ENCODE results near the gene C16orf87.

The C16orf87 gene

DNA sequence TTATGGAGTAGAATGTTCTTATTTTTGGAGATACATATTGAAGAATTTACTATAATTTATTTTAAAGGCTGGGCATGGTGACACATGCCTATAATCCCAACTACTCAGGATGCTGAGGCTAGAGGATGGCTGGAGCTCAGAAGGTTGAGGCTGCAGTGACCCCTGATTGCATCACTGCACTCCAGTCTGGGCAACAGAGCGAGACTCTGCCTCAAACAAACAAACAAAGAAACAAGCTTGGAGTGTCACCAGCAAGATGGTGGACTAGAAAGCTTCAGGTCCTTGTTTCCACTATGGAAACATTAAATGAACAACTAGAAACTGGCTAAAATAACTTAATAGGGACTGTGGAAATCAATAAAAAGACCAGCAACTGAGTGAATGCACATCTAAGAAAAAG, 35.3 kb upstream of the C16orf87 start:
- Histone ChIP-seq H3K9me3 (no peaks in the 10 kb centered on the region), H3K4me3 (ENCODE audit: low read depth in 1 of 2, low read length in 1 of 2) (no peak overlapping the region)
- TF ChIP-seq, protein P1, sequence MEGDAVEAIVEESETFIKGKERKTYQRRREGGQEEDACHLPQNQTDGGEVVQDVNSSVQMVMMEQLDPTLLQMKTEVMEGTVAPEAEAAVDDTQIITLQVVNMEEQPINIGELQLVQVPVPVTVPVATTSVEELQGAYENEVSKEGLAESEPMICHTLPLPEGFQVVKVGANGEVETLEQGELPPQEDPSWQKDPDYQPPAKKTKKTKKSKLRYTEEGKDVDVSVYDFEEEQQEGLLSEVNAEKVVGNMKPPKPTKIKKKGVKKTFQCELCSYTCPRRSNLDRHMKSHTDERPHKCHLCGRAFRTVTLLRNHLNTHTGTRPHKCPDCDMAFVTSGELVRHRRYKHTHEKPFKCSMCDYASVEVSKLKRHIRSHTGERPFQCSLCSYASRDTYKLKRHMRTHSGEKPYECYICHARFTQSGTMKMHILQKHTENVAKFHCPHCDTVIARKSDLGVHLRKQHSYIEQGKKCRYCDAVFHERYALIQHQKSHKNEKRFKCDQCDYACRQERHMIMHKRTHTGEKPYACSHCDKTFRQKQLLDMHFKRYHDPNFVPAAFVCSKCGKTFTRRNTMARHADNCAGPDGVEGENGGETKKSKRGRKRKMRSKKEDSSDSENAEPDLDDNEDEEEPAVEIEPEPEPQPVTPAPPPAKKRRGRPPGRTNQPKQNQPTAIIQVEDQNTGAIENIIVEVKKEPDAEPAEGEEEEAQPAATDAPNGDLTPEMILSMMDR (IDR thresholded peaks at IDR 0.05), result no peak

DNA sequence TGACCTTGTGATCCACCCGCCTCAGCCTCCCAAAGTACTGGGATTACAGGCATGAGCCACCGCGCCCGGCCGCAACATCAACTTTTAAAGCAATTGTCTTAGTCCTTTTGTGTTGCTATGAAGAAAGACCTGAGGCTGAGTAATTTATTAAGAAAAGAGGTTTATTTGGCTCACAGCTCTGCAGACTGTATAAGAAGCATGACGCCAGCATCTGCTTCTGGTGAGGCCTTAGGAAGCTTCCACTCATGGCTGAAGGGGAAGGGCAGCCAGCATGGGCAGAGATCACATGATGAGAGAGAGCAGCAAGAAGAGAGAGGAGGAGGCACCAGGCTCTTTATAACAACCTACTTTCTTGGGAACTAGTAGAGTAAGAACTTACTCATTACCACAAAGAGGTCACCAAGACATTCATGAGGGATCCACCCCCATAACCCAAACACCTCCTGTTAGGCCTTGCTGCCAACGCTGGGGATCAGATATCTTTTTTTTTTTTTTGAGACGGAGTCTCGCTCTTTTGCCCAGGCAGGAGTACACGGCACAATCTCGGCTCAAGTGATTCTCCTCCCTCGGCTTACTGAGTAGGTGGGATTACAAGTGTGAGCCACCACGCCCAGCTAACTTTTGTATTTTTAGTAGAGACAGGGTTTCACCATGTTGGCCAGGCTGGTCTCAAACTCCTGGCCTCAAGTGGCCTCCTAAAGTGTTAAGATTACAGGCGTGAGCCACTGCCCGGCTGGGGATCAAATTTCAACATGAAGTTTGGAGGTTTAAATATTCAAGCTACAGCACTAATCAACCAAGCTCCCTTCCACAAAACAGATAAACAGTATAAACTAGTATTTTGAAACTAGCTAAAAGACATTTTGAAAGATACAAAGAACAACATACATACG, 31.8 kb upstream of the C16orf87 start:
- TF ChIP-seq, protein P1 (IDR thresholded peaks at IDR 0.05), result no peak
- Histone ChIP-seq H3K27ac (no peak overlapping the region), H3K27me3 (no peaks in the 10 kb centered on the region), H3K4me1 (ENCODE audit: control insufficient read depth in 1 of 2, insufficient read depth in 1 of 2, low read depth in 1 of 2, low read length in 1 of 2) (no peaks in the 10 kb centered on the region), H3K4me3 (ENCODE audit: low read depth in 1 of 2, low read length in 1 of 2) (no peak overlapping the region), H3K36me3 (no peaks in the 10 kb centered on the region), H3K9me3 (no peaks in the 10 kb centered on the region)

More for the DNA sequence above, 35.3 kb upstream of the C16orf87 start:
- H3K36me3 ChIP-seq, result no peaks in the 10 kb centered on the region
- no peaks in the 10 kb centered on the region for H3K27me3 ChIP-seq
- H3K27ac ChIP-seq, result no peak overlapping the region
- no peaks in the 10 kb centered on the region for H3K4me1 ChIP-seq (ENCODE audit: control insufficient read depth in 1 of 2, insufficient read depth in 1 of 2, low read depth in 1 of 2, low read length in 1 of 2)

DNA sequence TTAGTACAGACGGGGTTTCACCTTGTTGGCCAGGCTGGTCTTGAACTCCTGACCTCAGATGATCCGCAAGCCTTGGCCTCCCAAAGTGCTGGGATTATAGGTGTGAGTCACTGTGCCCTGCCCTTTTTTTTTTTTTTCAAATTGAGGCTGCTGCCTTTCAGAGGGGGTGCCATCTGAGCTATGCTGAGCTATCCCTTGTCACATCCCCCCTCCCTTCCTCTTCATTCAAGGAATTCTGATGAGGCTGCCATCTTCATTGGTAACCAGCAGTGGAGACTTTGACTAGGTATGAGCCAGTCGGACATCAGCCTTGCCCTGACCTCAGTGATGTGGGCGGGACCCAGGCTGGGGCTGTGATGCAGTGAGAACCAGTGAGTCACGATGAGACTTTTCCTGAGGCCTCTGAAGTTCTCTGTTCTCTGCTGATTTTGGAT, 28.8 kb upstream of the C16orf87 start:
- Histone ChIP-seq H3K4me1 (ENCODE audit: control insufficient read depth in 1 of 2, insufficient read depth in 1 of 2, low read depth in 1 of 2, low read length in 1 of 2) (no peaks in the 10 kb centered on the region), H3K27ac (no peak overlapping the region), H3K27me3 (no peaks in the 10 kb centered on the region), H3K4me3 (ENCODE audit: low read depth in 1 of 2, low read length in 1 of 2) (no peak overlapping the region), H3K36me3 (no peaks in the 10 kb centered on the region), H3K9me3 (no peaks in the 10 kb centered on the region)
- TF ChIP-seq, protein P1 (IDR thresholded peaks at IDR 0.05), result no peak

DNA sequence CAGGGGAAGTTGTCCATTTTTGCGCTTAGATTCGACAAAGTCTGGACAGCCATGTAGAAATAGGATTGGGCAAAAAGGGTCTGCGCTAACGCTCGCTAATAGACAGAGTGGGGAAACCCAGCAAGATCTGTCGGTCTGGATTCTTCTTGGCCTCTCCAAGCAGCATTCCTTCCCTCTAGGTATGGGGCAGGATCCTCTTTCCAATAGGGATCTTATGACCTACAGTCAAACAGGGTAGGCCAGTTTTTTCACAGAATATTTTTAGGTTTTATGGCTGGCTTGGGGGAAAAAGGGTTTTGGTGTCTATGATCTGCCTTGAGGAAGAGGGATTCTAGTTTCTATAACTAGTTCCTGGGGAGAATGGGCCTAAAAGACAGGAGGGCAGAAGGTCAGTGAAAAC, 27.2 kb upstream of the C16orf87 start:
- Histone ChIP-seq H3K9me3 (no peaks in the 10 kb centered on the region), H3K27ac (no peak overlapping the region), H3K4me3 (ENCODE audit: low read depth in 1 of 2, low read length in 1 of 2) (no peak overlapping the region), H3K4me1 (ENCODE audit: control insufficient read depth in 1 of 2, insufficient read depth in 1 of 2, low read depth in 1 of 2, low read length in 1 of 2) (no peaks in the 10 kb centered on the region), H3K36me3 (no peaks in the 10 kb centered on the region), H3K27me3 (no peaks in the 10 kb centered on the region)
- TF ChIP-seq, protein P1 (IDR thresholded peaks at IDR 0.05), result no peak

DNA sequence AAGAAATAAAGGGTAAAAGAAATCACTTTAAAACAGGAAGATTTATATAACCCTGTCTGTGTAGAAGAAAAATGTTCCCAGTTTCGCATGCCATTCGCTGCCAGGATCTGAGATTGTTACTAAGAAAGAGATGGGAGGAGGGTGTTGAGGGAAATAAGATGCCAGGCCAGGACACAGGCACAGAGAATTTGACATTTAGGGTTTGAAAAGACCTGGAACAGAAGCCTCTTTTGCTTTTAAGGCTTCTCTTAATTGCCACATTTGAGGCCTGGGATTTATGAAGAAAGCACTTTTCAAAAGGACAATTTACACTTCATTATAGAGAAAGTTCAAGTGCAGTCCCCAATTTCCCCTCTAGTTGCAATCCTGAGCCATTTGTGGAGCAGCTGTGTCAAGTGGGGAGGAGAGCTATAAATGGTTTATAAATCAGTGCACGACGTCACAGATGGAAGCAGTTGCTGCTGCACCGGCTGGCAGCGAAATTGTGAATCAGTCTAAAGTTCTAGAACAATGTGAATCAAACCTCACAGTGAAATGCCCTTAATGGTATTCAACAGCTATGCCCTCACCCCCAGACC, 26.5 kb upstream of the C16orf87 start:
- no peaks in the 10 kb centered on the region for H3K27me3 ChIP-seq
- H3K27ac ChIP-seq, result no peak overlapping the region
- H3K4me3 ChIP-seq (ENCODE audit: low read depth in 1 of 2, low read length in 1 of 2), result no peak overlapping the region
- H3K36me3 ChIP-seq, result no peaks in the 10 kb centered on the region
- no peaks in the 10 kb centered on the region for H3K4me1 ChIP-seq (ENCODE audit: control insufficient read depth in 1 of 2, insufficient read depth in 1 of 2, low read depth in 1 of 2, low read length in 1 of 2)
- H3K9me3 ChIP-seq, result no peaks in the 10 kb centered on the region
- TF ChIP-seq, protein P1 (IDR thresholded peaks at IDR 0.05), result no peak

Data from neutrophil (primary cell).